ENCODE results near the gene RCAN2. TPM values are rescaled to one million over a fixed set of nuclear protein-coding genes. Genes with fewer than 3 reads are reported as not detected.

The RCAN2 gene
- total RNA-seq, 2 donors from 2014 or later: 96.5 to 210 TPM

DNA sequence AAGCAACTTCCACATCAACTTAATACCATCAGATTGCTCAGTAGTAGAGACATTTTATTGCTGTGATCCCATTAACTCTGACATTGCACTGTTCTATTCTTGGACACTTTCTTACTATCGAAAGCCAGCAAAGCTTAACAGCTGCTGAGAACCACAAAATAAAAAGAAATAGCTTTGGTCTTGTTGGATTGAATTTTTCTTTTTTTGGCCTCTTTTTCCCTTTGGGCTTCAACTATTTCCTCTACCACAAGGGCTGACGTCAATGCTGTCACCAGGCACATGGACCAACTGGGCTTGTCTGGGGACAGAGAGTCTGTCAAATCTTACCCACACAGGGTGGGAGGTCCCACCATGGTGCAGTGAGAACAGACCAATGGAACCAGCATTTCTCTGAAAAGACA is 257.1 kb downstream of the RCAN2 start:
- Histone ChIP-seq H3K27ac (peak overlapping the region; percentile 52 to 66), H3K9me3 (no peaks in the 10 kb centered on the region), H3K4me1 (peaks cover 0 to 33% of the 10 kb centered on the region in 2 donors), H3K36me3 (peaks cover 9% of the 10 kb centered on the region), H3K27me3 (no peaks in the 10 kb centered on the region), H3K4me3 (no peak overlapping the region)
- TF ChIP-seq, protein P1, sequence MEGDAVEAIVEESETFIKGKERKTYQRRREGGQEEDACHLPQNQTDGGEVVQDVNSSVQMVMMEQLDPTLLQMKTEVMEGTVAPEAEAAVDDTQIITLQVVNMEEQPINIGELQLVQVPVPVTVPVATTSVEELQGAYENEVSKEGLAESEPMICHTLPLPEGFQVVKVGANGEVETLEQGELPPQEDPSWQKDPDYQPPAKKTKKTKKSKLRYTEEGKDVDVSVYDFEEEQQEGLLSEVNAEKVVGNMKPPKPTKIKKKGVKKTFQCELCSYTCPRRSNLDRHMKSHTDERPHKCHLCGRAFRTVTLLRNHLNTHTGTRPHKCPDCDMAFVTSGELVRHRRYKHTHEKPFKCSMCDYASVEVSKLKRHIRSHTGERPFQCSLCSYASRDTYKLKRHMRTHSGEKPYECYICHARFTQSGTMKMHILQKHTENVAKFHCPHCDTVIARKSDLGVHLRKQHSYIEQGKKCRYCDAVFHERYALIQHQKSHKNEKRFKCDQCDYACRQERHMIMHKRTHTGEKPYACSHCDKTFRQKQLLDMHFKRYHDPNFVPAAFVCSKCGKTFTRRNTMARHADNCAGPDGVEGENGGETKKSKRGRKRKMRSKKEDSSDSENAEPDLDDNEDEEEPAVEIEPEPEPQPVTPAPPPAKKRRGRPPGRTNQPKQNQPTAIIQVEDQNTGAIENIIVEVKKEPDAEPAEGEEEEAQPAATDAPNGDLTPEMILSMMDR (IDR thresholded peaks at IDR 0.05): no peak
- DNase-seq (ENCODE audit: low spot score): peak; percentile 65

DNA sequence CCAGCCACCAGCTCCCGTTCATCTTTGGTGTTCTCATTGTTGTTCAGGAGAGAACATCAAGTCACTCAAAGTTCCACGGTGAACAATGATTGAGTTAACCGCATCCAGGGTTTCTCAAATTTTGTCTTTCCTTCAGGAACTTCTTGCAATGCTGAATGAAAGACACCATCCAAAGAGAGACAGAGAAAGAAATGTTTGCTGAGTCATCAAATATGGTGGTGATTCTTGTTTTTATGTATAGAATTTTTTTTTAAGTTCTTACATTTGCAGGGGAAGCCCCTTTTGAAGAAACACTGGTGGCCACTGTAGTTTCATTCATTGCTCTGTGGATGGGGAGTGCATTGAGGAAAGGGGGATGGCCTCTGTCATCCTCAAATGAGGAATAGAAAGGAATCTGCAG is 258.1 kb downstream of the RCAN2 start:
- peaks cover 0 to 28% of the 10 kb centered on the region in 2 donors for H3K4me1 ChIP-seq

DNA sequence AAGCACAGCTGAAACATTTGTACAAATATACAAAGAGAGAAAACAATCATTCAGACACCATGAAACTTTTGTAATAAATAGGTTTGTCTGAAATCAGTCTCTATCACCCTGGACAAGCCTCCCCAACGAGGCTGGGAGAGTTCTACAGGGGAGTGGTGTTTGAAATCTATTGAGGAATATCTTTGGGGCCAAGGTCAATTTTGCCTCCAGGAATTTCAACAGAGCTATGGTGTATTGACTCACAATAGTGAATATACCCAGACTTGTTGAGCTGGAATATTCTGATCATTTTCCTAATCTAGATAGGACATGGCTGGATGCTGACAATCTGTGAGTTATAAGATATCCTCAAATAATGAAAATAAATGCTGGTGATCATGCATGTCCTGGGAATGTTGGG is 269.0 kb downstream of the RCAN2 start:
- H3K36me3 ChIP-seq: peaks cover 8% of the 10 kb centered on the region
- DNase-seq (ENCODE audit: low spot score): no peak
- no peak overlapping the region for H3K4me3 ChIP-seq
- no peak overlapping the region for H3K27ac ChIP-seq
- no peaks in the 10 kb centered on the region for H3K9me3 ChIP-seq
- peaks cover 0 to 20% of the 10 kb centered on the region in 2 donors for H3K4me1 ChIP-seq
- TF ChIP-seq, protein P1 (IDR thresholded peaks at IDR 0.05): no peak
- no peaks in the 10 kb centered on the region for H3K27me3 ChIP-seq

More for the DNA sequence above, 258.1 kb downstream of the RCAN2 start:
- Histone ChIP-seq H3K4me3 (no peak overlapping the region), H3K9me3 (no peaks in the 10 kb centered on the region), H3K36me3 (peaks cover 9% of the 10 kb centered on the region), H3K27ac (no peak overlapping the region), H3K27me3 (no peaks in the 10 kb centered on the region)
- DNase-seq (ENCODE audit: low spot score): no peak
- TF ChIP-seq, protein P1 (IDR thresholded peaks at IDR 0.05): no peak

DNA sequence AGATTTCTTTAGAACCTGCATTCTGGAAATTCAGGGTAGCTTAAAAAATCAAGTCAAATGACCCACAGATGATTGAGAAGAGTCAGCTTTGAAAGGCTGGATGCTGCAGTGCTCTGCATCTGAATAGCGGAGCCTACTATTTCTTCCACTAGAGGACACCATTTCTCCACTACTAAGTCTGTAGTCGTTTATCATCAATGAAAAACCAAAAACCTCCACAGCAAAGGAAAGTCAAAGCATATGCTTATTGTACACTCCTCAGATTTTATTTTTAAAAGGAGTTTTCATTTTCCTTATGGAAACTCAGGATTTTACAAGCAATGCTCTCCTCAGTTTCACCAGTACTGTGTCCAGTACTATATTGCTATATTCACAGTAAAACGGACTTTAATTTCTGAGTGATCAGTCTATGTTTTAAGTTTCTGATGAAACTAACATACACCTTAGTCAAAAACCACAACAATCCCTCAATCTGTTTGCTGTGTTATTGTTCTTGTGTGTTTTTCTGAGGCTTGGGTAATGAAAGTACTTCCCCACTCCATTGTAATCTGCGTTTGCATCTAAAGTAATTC is 269.9 kb downstream of the RCAN2 start:
- DNase-seq (ENCODE audit: low spot score): no peak
- TF ChIP-seq, protein P1 (IDR thresholded peaks at IDR 0.05): peak; percentile 65 to 85
- no peak overlapping the region for H3K4me3 ChIP-seq
- H3K27ac ChIP-seq: no peak overlapping the region
- H3K36me3 ChIP-seq: peaks cover 8% of the 10 kb centered on the region
- no peaks in the 10 kb centered on the region for H3K27me3 ChIP-seq
- no peaks in the 10 kb centered on the region for H3K9me3 ChIP-seq
- peaks cover 0 to 25% of the 10 kb centered on the region in 2 donors for H3K4me1 ChIP-seq

DNA sequence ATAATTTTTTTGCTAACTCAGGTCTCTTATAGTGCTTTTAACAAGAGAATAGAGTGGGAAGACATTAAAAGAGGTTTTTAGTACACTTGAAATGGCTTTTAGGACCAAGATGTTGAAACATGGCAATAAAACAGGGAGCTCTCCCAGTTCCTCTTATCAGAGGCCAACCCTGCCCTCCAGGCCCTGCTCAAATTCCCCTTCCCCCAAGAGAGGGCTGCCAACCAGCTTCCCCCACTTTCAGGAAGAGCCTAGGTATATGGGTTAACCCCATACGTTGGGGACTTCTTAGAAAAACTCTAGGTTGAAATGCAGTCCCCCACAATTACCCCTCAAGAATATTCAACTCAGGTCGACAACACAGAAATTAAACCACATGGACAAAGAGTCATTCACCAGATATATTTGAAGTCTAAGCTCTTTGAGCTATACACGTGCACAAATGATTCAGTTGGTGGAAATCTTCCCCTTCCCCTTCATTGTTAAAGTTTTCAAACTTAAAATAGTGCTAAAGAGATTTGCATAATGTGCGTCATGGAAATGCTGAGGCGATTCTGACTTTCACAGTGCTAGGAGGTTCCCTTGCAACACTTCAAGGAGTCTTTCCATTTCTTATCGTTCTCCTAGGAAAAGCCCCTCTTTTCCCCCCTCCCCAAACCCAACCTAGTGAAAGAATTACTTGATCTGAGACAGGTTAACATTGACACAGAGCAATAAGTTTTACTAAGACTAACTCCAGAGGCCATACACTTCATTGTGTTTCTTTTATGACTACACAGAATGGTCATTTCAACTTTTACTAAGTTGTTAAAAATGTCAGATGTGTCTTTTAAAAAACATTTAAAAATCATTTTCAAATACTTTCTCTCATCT is 270.7 kb downstream of the RCAN2 start:
- TF ChIP-seq, protein P1 (IDR thresholded peaks at IDR 0.05): no peak
- Histone ChIP-seq H3K4me3 (no peak overlapping the region), H3K9me3 (no peaks in the 10 kb centered on the region), H3K27ac (peak overlapping the region in 1 of 2 donors; percentile 14), H3K27me3 (no peaks in the 10 kb centered on the region), H3K4me1 (peaks cover 0 to 25% of the 10 kb centered on the region in 2 donors), H3K36me3 (peaks cover 8% of the 10 kb centered on the region)
- DNase-seq (ENCODE audit: low spot score): no peak

Data from right atrium auricular region (tissue), 2 donors.